Tibial nerve (tissue), 3 donors: ENCODE results near the gene ZNF354B.

ENCODE experiments used
- POLR2A ChIP-seq, 2 donors: fragments of 450-650 bp; IDR thresholded peaks; one replicate each; pipeline ENCODE4 v1.6.1; 2017; ENCODE audit warnings: antibody characterized with exemption in 2 of 2, mild to moderate bottlenecking in 2 of 2, moderate library complexity in 2 of 2
- TF ChIP-seq, protein P1 (sequence below), 5 experiments: fragments of 200-600 bp in 3 of 5; fragments of 450-650 bp in 2 of 5; sonication (generic) in 3 of 5; IDR thresholded peaks; one replicate each; pipeline ENCODE4 v1.5.1; 2016 to 2019; ENCODE audit warnings: antibody characterized with exemption in 5 of 5, mild to moderate bottlenecking in 3 of 5, moderate library complexity in 2 of 5

- TF ChIP-seq, protein P1, sequence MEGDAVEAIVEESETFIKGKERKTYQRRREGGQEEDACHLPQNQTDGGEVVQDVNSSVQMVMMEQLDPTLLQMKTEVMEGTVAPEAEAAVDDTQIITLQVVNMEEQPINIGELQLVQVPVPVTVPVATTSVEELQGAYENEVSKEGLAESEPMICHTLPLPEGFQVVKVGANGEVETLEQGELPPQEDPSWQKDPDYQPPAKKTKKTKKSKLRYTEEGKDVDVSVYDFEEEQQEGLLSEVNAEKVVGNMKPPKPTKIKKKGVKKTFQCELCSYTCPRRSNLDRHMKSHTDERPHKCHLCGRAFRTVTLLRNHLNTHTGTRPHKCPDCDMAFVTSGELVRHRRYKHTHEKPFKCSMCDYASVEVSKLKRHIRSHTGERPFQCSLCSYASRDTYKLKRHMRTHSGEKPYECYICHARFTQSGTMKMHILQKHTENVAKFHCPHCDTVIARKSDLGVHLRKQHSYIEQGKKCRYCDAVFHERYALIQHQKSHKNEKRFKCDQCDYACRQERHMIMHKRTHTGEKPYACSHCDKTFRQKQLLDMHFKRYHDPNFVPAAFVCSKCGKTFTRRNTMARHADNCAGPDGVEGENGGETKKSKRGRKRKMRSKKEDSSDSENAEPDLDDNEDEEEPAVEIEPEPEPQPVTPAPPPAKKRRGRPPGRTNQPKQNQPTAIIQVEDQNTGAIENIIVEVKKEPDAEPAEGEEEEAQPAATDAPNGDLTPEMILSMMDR (IDR thresholded peaks at IDR 0.05): no peak
- TF ChIP-seq POLR2A (IDR thresholded peaks at IDR 0.05): no peak
Measured at GRCh38 chr5:178866946-178867345, 7.2 kb downstream of the ZNF354B start.
